Measurements from ENCODE around the gene KCNJ12. TPM values are rescaled to one million over a fixed set of nuclear protein-coding genes. Genes with fewer than 3 reads are reported as not detected.
"Not testable (repeated sequence)": the region's sequence is repeated elsewhere in the genome, so short reads cannot be mapped to it uniquely, and the experiment has no call there.

KCNJ12 gene
- polyA plus RNA-seq, 1 donor = 13.8 TPM

GRCh38 chr17:21349358-21350050 is 26.7 kb upstream of the KCNJ12 start:
- not testable (repeated sequence) for DNase-seq (ENCODE audit: low read depth)

- DNase-seq (ENCODE audit: low read depth) = not testable (repeated sequence)
Measured at GRCh38 chr17:21350495-21350894, 25.7 kb upstream of the KCNJ12 start.

GRCh38 chr17:21351366-21352065 is 24.6 kb upstream of the KCNJ12 start:
- no peak for DNase-seq (ENCODE audit: low read depth)

GRCh38 chr17:21352221-21352980 is 23.8 kb upstream of the KCNJ12 start:
- no peak for DNase-seq (ENCODE audit: low read depth)

- no peak for DNase-seq (ENCODE audit: low read depth)
Measured at GRCh38 chr17:21352981-21353265, 23.2 kb upstream of the KCNJ12 start.

- no peak for DNase-seq (ENCODE audit: low read depth)
Measured at GRCh38 chr17:21353326-21354010, 22.7 kb upstream of the KCNJ12 start.

GRCh38 chr17:21354796-21355385 is 21.3 kb upstream of the KCNJ12 start:
- DNase-seq (ENCODE audit: low read depth) = no peak

- no peak for DNase-seq (ENCODE audit: low read depth)
Measured at GRCh38 chr17:21355586-21355985, 20.6 kb upstream of the KCNJ12 start.

- no peak for DNase-seq (ENCODE audit: low read depth)
Measured at GRCh38 chr17:21356537-21357127, 19.5 kb upstream of the KCNJ12 start.

- DNase-seq (ENCODE audit: low read depth) = no peak
Measured at GRCh38 chr17:21357281-21357680, 18.9 kb upstream of the KCNJ12 start.

- DNase-seq (ENCODE audit: low read depth) = no peak
Measured at GRCh38 chr17:21357696-21358656, 18.2 kb upstream of the KCNJ12 start.

- no peak for DNase-seq (ENCODE audit: low read depth)
Measured at GRCh38 chr17:21358682-21359482, 17.3 kb upstream of the KCNJ12 start.

GRCh38 chr17:21359483-21359840 is 16.7 kb upstream of the KCNJ12 start:
- DNase-seq (ENCODE audit: low read depth) = no peak

- DNase-seq (ENCODE audit: low read depth) = no peak
Measured at GRCh38 chr17:21360048-21360447, 16.1 kb upstream of the KCNJ12 start.

- no peak for DNase-seq (ENCODE audit: low read depth)
Measured at GRCh38 chr17:21361020-21361809, 14.9 kb upstream of the KCNJ12 start.

GRCh38 chr17:21362331-21362931 is 13.7 kb upstream of the KCNJ12 start:
- DNase-seq (ENCODE audit: low read depth) = no peak

GRCh38 chr17:21363776-21364642 is 12.1 kb upstream of the KCNJ12 start:
- DNase-seq (ENCODE audit: low read depth) = no peak
